Fibroblast of lung (primary cell): ENCODE results near the gene PNMA6E. TPM values are rescaled to one million over a fixed set of nuclear protein-coding genes. Genes with fewer than 3 reads are reported as not detected.

Source experiments
- DNase-seq, 2 donors: peaks; one replicate each; pipeline versions ENCODE4 v3.0.0 to v3.0.0-alpha.2; 2010; ENCODE audit warnings: low read depth in 2 of 2
- H2AFZ ChIP-seq: 2 replicates; pipeline ENCODE4 v1.5.1; 2012; ENCODE audit warnings: low read length, control low read depth, inconsistent platforms
- H3K27ac ChIP-seq: 2 replicates; pipeline ENCODE4 v1.5.1; 2011; ENCODE audit warnings: low read length, control low read depth; ENCODE audit not compliant: insufficient read depth
- H3K27me3 ChIP-seq: 2 replicates; pipeline ENCODE4 v1.5.1; 2011; ENCODE audit warnings: mild to moderate bottlenecking, low read length; ENCODE audit not compliant: control insufficient read depth, insufficient read depth
- H3K36me3 ChIP-seq: 2 replicates; pipeline ENCODE4 v1.5.1; 2011; ENCODE audit warnings: low read length; ENCODE audit not compliant: control insufficient read depth, insufficient read depth
- H3K4me1 ChIP-seq: 2 replicates; pipeline ENCODE4 v1.5.1; 2011; ENCODE audit warnings: low read length; ENCODE audit not compliant: control insufficient read depth, insufficient read depth; ENCODE audit errors: extremely low read depth
- H3K4me2 ChIP-seq: 2 replicates; pipeline ENCODE4 v1.5.1; 2011; ENCODE audit warnings: low read length, control low read depth; ENCODE audit not compliant: insufficient read depth; ENCODE audit errors: extremely low read depth
- H3K4me3 ChIP-seq, 4 experiments: fragments of 200-600 bp in 1 of 4; sonication (generic) in 1 of 4; replicated peaks in 1 of 4; 2 replicates each; pipeline ENCODE4 v1.5.1; 2011 to 2016; ENCODE audit warnings: low read length in 4 of 4, low read depth in 3 of 4, mild to moderate bottlenecking in 3 of 4, control low read depth in 2 of 4, inconsistent platforms in 1 of 4, mixed read lengths in 1 of 4; ENCODE audit not compliant: insufficient read depth in 1 of 4; ENCODE audit errors: control extremely low read depth in 1 of 4
- H3K79me2 ChIP-seq: 2 replicates; pipeline ENCODE4 v1.5.1; 2012; ENCODE audit warnings: mild to moderate bottlenecking, low read length, inconsistent platforms; ENCODE audit not compliant: control insufficient read depth, insufficient read depth
- H3K9ac ChIP-seq: 2 replicates; pipeline ENCODE4 v1.5.1; 2011; ENCODE audit warnings: mild to moderate bottlenecking, low read length, control low read depth; ENCODE audit not compliant: insufficient read depth
- H3K9me3 ChIP-seq: 2 replicates; pipeline ENCODE4 v1.5.1; 2012; ENCODE audit warnings: low read depth, low read length; ENCODE audit not compliant: control insufficient read depth, insufficient read depth
- H4K20me1 ChIP-seq: 2 replicates; pipeline ENCODE4 v1.5.1; 2011; ENCODE audit warnings: low read length; ENCODE audit not compliant: control insufficient read depth, insufficient read depth; ENCODE audit errors: extremely low read depth
- EZH2 ChIP-seq: IDR thresholded peaks from 2 replicates; pipeline ENCODE4 v1.5.1; 2012; ENCODE audit warnings: low read length, control low read depth, mild to moderate bottlenecking; ENCODE audit errors: missing control alignments
- polyA plus RNA-seq, 2 donors: library from polyadenylated mRNA; depleted of rRNA in 1 of 2; stranded (reverse) in 1 of 2; unstranded in 1 of 2; fragments of >200 nt; gene quantifications; 2 replicates each; pipeline ENCODE4 v1.2.1, GENCODE V29; 2011 to 2012; ENCODE audit warnings: missing spikeins in 1 of 2
- total RNA-seq: library from RNA; depleted of rRNA; stranded (reverse); fragments of >200 nt; gene quantifications from 2 replicates; pipeline ENCODE4 v1.2.1, GENCODE V29; 2014
- TF ChIP-seq, protein P1 (sequence below), 2 donors: IDR thresholded peaks in 1 of 2; conservative IDR thresholded peaks in 1 of 2; 1 replicate in 1 of 2; 2 replicates in 1 of 2; pipeline ENCODE4 v1.5.1; 2011 to 2012; ENCODE audit warnings: low read length in 2 of 2, control low read depth in 1 of 2, inconsistent platforms in 1 of 2, low read depth in 1 of 2, mild to moderate bottlenecking in 1 of 2

The PNMA6E gene
- total and polyA plus RNA-seq, 2 donors (not counting 1 experiment from before 2014, with no cell fraction given) = not detected

DNA sequence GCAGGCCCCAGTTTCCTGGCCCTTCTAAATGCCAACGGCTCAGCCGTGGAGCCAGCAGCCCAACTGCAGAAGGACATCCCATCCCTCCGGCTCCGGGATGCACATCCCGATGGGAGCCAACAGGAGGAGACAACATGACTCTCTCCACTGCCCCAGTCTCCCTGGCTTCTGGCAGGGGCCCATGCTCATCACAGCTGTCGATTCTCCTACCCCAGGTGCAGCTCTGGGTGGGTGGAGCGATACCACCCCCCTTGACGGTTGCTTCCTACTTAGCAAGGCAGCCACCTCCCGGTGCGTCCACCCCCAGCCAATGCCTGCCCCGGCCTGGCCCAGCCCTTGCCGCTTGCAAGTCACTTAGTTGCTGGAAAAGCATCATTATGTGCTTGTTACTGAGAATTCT is 47.7 kb downstream of the PNMA6E start:
- Histone ChIP-seq H3K4me1 (no peaks in the 10 kb centered on the region), H2AFZ (no peak overlapping the region), H3K27me3 (no peaks in the 10 kb centered on the region), H3K9me3 (no peaks in the 10 kb centered on the region), H3K4me2 (no peak overlapping the region), H3K27ac (no peak overlapping the region), H3K4me3 (no peak overlapping the region), H3K36me3 (no peaks in the 10 kb centered on the region), H3K79me2 (no peaks in the 10 kb centered on the region), H3K9ac (no peak overlapping the region), H4K20me1 (no peaks in the 10 kb centered on the region)
- TF ChIP-seq EZH2 = no peak
- TF ChIP-seq, protein P1, sequence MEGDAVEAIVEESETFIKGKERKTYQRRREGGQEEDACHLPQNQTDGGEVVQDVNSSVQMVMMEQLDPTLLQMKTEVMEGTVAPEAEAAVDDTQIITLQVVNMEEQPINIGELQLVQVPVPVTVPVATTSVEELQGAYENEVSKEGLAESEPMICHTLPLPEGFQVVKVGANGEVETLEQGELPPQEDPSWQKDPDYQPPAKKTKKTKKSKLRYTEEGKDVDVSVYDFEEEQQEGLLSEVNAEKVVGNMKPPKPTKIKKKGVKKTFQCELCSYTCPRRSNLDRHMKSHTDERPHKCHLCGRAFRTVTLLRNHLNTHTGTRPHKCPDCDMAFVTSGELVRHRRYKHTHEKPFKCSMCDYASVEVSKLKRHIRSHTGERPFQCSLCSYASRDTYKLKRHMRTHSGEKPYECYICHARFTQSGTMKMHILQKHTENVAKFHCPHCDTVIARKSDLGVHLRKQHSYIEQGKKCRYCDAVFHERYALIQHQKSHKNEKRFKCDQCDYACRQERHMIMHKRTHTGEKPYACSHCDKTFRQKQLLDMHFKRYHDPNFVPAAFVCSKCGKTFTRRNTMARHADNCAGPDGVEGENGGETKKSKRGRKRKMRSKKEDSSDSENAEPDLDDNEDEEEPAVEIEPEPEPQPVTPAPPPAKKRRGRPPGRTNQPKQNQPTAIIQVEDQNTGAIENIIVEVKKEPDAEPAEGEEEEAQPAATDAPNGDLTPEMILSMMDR (conservative IDR thresholded peaks at IDR 0.05 in 1 of 2, IDR thresholded peaks at IDR 0.05 in 1 of 2; ENCODE audit: low read depth in 1 of 2, low read length in 2 of 2) = no peak
- DNase-seq = no peak

DNA sequence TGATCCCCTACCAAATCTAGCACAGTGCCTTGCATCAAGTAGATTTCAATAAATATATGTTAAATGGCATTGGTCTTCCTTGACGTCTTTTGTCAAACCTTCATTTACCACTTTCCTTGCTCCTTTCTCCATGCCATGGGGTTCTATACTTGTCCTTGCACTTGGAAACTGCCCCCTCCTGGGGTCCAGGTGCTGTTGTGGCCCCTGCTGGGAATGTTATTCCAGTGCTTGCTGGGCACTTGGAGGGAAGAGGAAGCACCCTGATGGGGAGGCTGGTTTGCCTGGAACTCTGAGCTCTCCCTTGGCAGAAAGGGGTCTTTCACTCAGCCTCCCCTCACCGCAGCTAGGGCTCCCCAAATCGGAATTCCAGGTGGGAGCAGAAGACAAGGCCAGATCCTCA is 48.3 kb downstream of the PNMA6E start:
- H3K4me3 ChIP-seq = no peak overlapping the region
- TF ChIP-seq EZH2 = no peak
- TF ChIP-seq, protein P1 (conservative IDR thresholded peaks at IDR 0.05 in 1 of 2, IDR thresholded peaks at IDR 0.05 in 1 of 2; ENCODE audit: low read depth in 1 of 2, low read length in 2 of 2) = no peak
- H3K27ac ChIP-seq = no peak overlapping the region
- no peaks in the 10 kb centered on the region for H3K27me3 ChIP-seq
- H3K4me1 ChIP-seq = no peaks in the 10 kb centered on the region
- no peaks in the 10 kb centered on the region for H3K79me2 ChIP-seq
- H2AFZ ChIP-seq = no peak overlapping the region
- H4K20me1 ChIP-seq = no peaks in the 10 kb centered on the region
- H3K9ac ChIP-seq = no peak overlapping the region
- H3K4me2 ChIP-seq = no peak overlapping the region
- no peaks in the 10 kb centered on the region for H3K9me3 ChIP-seq
- H3K36me3 ChIP-seq = no peaks in the 10 kb centered on the region
- DNase-seq = no peak

DNA sequence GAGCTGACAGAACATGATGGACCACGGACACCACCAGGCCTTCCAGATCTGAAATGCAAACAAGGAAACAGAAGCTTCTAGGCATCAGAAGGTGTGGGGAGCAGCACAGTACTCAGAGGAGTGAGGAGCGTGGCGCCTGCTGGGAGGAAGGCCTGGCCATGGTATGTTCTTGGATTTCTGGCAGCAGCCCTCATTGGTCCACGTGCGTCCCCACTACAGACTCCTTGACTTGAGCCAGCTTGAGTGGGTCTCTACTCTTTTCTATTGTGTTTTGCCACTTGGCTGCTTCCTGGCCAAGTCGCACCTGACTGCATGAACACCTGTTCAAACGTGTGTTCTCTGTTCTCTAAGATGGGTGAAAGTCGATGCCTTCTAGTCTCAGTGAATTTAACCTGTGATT is 49.2 kb downstream of the PNMA6E start:
- H3K9ac ChIP-seq = no peak overlapping the region
- no peaks in the 10 kb centered on the region for H3K79me2 ChIP-seq
- no peaks in the 10 kb centered on the region for H3K4me1 ChIP-seq
- no peaks in the 10 kb centered on the region for H3K27me3 ChIP-seq
- DNase-seq = no peak
- H3K27ac ChIP-seq = no peak overlapping the region
- H3K36me3 ChIP-seq = peaks cover 4% of the 10 kb centered on the region
- TF ChIP-seq, protein P1 (conservative IDR thresholded peaks at IDR 0.05 in 1 of 2, IDR thresholded peaks at IDR 0.05 in 1 of 2; ENCODE audit: low read depth in 1 of 2, low read length in 2 of 2) = no peak
- no peak for TF ChIP-seq EZH2
- no peak overlapping the region for H2AFZ ChIP-seq
- no peak overlapping the region for H3K4me2 ChIP-seq
- H4K20me1 ChIP-seq = no peaks in the 10 kb centered on the region
- H3K9me3 ChIP-seq = no peaks in the 10 kb centered on the region
- no peak overlapping the region for H3K4me3 ChIP-seq
